Trophoblast cell (in vitro differentiated cells and primary cell): Measurements from ENCODE around the gene RPS21.

ENCODE experiments used
- DNase-seq, 2 donors: peaks; one replicate each; pipeline ENCODE4 v3.0.0-alpha.2; 2016
- H2AFZ ChIP-seq: 2 replicates; pipeline ENCODE4 v1.6.1; 2013; ENCODE audit warnings: low read length, moderate library complexity, mild to moderate bottlenecking; ENCODE audit not compliant: insufficient read depth, poor library complexity
- H2AK5ac ChIP-seq: 2 replicates; pipeline ENCODE4 v1.6.1; 2013; ENCODE audit warnings: mild to moderate bottlenecking, low read length
- H2BK120ac ChIP-seq: 2 replicates; pipeline ENCODE4 v1.6.1; 2013; ENCODE audit warnings: low read length, mild to moderate bottlenecking, moderate library complexity; ENCODE audit not compliant: insufficient read depth, poor library complexity
- H2BK12ac ChIP-seq: 2 replicates; pipeline ENCODE4 v1.6.1; 2013; ENCODE audit warnings: mild to moderate bottlenecking, low read length, moderate library complexity
- H2BK5ac ChIP-seq: 2 replicates; pipeline ENCODE4 v1.6.1; 2013; ENCODE audit warnings: low read length, low read depth, moderate library complexity, mild to moderate bottlenecking; ENCODE audit not compliant: poor library complexity
- H3K14ac ChIP-seq: 2 replicates; pipeline ENCODE4 v1.6.1; 2013; ENCODE audit warnings: mild to moderate bottlenecking, low read length
- H3K18ac ChIP-seq: 2 replicates; pipeline ENCODE4 v1.6.1; 2013; ENCODE audit warnings: mild to moderate bottlenecking, low read length
- H3K23ac ChIP-seq: 2 replicates; pipeline ENCODE4 v1.6.1; 2013; ENCODE audit warnings: low read length
- H3K27ac ChIP-seq: 2 replicates; pipeline ENCODE4 v1.5.1; 2013; ENCODE audit warnings: low read depth, mild to moderate bottlenecking, inconsistent platforms, low read length, moderate library complexity
- H3K27me3 ChIP-seq: 2 replicates; pipeline ENCODE4 v1.6.1; 2013; ENCODE audit warnings: inconsistent platforms, mild to moderate bottlenecking, low read length, moderate library complexity; ENCODE audit not compliant: insufficient read depth
- H3K36me3 ChIP-seq, 2 experiments: 1 replicate in 1 of 2; 2 replicates in 1 of 2; pipeline ENCODE4 v1.6.1; 2013; ENCODE audit warnings: low read length in 2 of 2, mild to moderate bottlenecking in 2 of 2, moderate library complexity in 1 of 2; ENCODE audit not compliant: insufficient read depth in 2 of 2, control insufficient read depth in 1 of 2
- H3K4ac ChIP-seq: 2 replicates; pipeline ENCODE4 v1.6.1; 2013; ENCODE audit warnings: low read depth, mild to moderate bottlenecking, low read length, moderate library complexity
- H3K4me1 ChIP-seq, 2 experiments: 1 replicate in 1 of 2; 2 replicates in 1 of 2; pipeline ENCODE4 v1.6.1; 2013; ENCODE audit warnings: low read length in 2 of 2, mild to moderate bottlenecking in 2 of 2, moderate library complexity in 1 of 2; ENCODE audit not compliant: insufficient read depth in 2 of 2, control insufficient read depth in 1 of 2
- H3K4me2 ChIP-seq: 2 replicates; pipeline ENCODE4 v1.6.1; 2013; ENCODE audit warnings: inconsistent platforms, mild to moderate bottlenecking, low read length, moderate library complexity
- H3K4me3 ChIP-seq: 2 replicates; pipeline ENCODE4 v1.5.1; 2013; ENCODE audit warnings: mild to moderate bottlenecking, low read depth, low read length, inconsistent platforms
- H3K79me1 ChIP-seq: one replicate; pipeline ENCODE4 v1.6.1; 2013; ENCODE audit warnings: low read length
- H3K79me2 ChIP-seq: 2 replicates; pipeline ENCODE4 v1.6.1; 2013; ENCODE audit warnings: low read length, mild to moderate bottlenecking; ENCODE audit not compliant: control insufficient read depth, insufficient read depth, poor library complexity
- H3K9ac ChIP-seq: 2 replicates; pipeline ENCODE4 v1.6.1; 2013; ENCODE audit warnings: mild to moderate bottlenecking, low read length
- H3K9me3 ChIP-seq: 2 replicates; pipeline ENCODE4 v1.6.1; 2013; ENCODE audit warnings: low read depth, mild to moderate bottlenecking, control low read depth, inconsistent platforms, low read length; ENCODE audit not compliant: insufficient read depth
- H4K12ac ChIP-seq: 2 replicates; pipeline ENCODE4 v1.6.1; 2013; ENCODE audit warnings: low read depth, mild to moderate bottlenecking, low read length, moderate library complexity
- H4K8ac ChIP-seq: 2 replicates; pipeline ENCODE4 v1.6.1; 2013; ENCODE audit warnings: low read depth, mild to moderate bottlenecking, low read length, moderate library complexity
- H4K91ac ChIP-seq: one replicate; pipeline ENCODE4 v1.6.1; 2013; ENCODE audit warnings: low read depth, mild to moderate bottlenecking, low read length, moderate library complexity
- WGBS: extraction: QIAGEN DNeasy Blood & Tissue Kit; methylation state at CpG from one replicate; pipeline ENCODE4 v1.1.7; 2013; ENCODE audit warnings: missing lambda C conversion rate; ENCODE audit not compliant: insufficient read length, insufficient coverage; ENCODE audit errors: extremely low coverage; 5-methylcytosine and 5-hydroxymethylcytosine counted together

The RPS21 gene

GRCh38 chr20:62421716-62421990, 34.8 kb downstream of the RPS21 start:
- H3K4me2 ChIP-seq: no peak overlapping the region
- no peak for DNase-seq
- H3K23ac ChIP-seq: no peak overlapping the region
- H3K18ac ChIP-seq: no peak overlapping the region
- peaks cover 4 to 5% of the 10 kb centered on the region in 2 experiments for H3K36me3 ChIP-seq
- H2AFZ ChIP-seq: no peak overlapping the region
- H2BK12ac ChIP-seq: no peak overlapping the region
- no peaks in the 10 kb centered on the region for H3K27me3 ChIP-seq
- H3K4me3 ChIP-seq: peak overlapping the region; percentile 39
- no peak overlapping the region for H4K91ac ChIP-seq
- peaks cover 7% of the 10 kb centered on the region for H3K9me3 ChIP-seq
- H3K27ac ChIP-seq: no peak overlapping the region
- H3K14ac ChIP-seq: no peak overlapping the region
- WGBS: no CpG with 5 or more reads among the region's 6 CpGs
- H3K4ac ChIP-seq: no peak overlapping the region
- no peak overlapping the region for H2BK5ac ChIP-seq
- no peak overlapping the region for H2AK5ac ChIP-seq
- H3K79me1 ChIP-seq: no peaks in the 10 kb centered on the region
- peaks cover 29 to 36% of the 10 kb centered on the region in 2 experiments for H3K4me1 ChIP-seq
- no peak overlapping the region for H3K9ac ChIP-seq
- peaks cover 3% of the 10 kb centered on the region for H3K79me2 ChIP-seq
- no peak overlapping the region for H4K8ac ChIP-seq
- H2BK120ac ChIP-seq: no peak overlapping the region
- H4K12ac ChIP-seq: no peak overlapping the region

GRCh38 chr20:62422636-62423325, 35.9 kb downstream of the RPS21 start:
- Histone ChIP-seq H3K9ac (no peak overlapping the region), H3K4ac (no peak overlapping the region), H3K27me3 (no peaks in the 10 kb centered on the region), H2BK120ac (no peak overlapping the region), H3K79me1 (peaks cover 6% of the 10 kb centered on the region), H4K8ac (no peak overlapping the region), H3K4me2 (no peak overlapping the region), H3K79me2 (peaks cover 7% of the 10 kb centered on the region), H2BK12ac (no peak overlapping the region), H3K9me3 (peaks cover 7% of the 10 kb centered on the region), H3K4me3 (no peak overlapping the region), H3K14ac (no peak overlapping the region), H3K36me3 (peaks cover 4 to 5% of the 10 kb centered on the region in 2 experiments), H2AK5ac (no peak overlapping the region), H4K12ac (no peak overlapping the region), H3K18ac (no peak overlapping the region), H4K91ac (no peak overlapping the region), H2BK5ac (no peak overlapping the region), H3K23ac (no peak overlapping the region), H3K4me1 (peaks cover 36 to 44% of the 10 kb centered on the region in 2 experiments), H2AFZ (no peak overlapping the region), H3K27ac (no peak overlapping the region)
- WGBS: no CpG with 5 or more reads among the region's 20 CpGs
- no peak for DNase-seq

- Histone ChIP-seq H4K8ac (no peak overlapping the region), H3K36me3 (peaks cover 4 to 5% of the 10 kb centered on the region in 2 experiments), H3K4me3 (no peak overlapping the region), H3K4me2 (no peak overlapping the region), H3K9ac (no peak overlapping the region), H3K79me2 (peaks cover 10% of the 10 kb centered on the region), H2AFZ (no peak overlapping the region), H3K27me3 (no peaks in the 10 kb centered on the region), H4K91ac (no peak overlapping the region), H3K23ac (no peak overlapping the region), H2BK12ac (no peak overlapping the region), H4K12ac (no peak overlapping the region), H2BK5ac (no peak overlapping the region), H3K4ac (no peak overlapping the region), H3K79me1 (peaks cover 11% of the 10 kb centered on the region), H3K9me3 (peaks cover 7% of the 10 kb centered on the region), H3K27ac (no peak overlapping the region), H3K4me1 (peaks cover 41 to 49% of the 10 kb centered on the region in 2 experiments), H3K14ac (no peak overlapping the region), H3K18ac (no peak overlapping the region), H2BK120ac (no peak overlapping the region), H2AK5ac (no peak overlapping the region)
- no CpG with 5 or more reads among the region's 10 CpGs for WGBS
- DNase-seq: no peak
Observed at GRCh38 chr20:62423326-62423706, 36.4 kb downstream of the RPS21 start.

DNA sequence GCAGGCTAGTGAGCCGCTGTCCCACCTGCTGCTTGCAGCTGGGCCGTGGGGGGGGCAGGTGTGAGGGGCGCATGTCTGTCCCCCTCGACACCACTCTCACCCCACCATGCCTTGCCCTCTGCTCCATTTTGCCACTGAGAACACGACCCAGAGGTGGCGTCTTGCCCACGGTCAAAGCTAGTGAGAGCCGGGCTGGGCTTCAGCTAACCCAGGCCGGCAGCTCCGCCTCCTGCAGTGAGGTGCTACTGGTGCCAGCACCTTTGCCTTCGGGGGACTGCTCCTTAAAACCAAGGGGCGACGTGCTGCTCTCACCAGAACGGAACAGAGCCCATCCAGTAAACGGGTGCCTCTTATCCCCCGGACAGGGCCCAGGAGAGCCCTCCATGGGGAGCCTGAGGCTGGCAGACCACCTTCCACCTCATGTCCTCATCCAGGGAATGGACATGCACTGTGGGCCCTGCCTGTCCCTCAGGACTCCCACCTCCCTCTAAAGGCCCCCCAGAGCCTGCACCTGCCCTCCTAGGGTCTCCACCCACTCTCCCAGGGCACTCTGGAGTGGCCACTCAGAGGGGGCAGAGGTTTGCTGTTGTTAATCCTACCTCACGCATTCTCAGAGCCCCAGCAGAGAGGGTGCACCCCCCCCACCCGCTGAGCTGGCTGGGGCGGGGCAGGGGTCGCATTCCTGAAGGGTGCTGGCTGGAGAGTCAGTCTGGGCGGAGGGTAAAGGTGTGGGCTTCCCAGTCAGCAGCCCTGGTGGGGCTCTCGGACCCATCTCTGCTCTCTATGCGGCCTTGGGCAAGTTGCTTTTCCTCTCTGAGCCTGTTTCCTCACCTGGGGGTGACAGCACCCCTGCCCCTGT, 37.6 kb downstream of the RPS21 start:
- Histone ChIP-seq H4K8ac (no peak overlapping the region), H2BK120ac (no peak overlapping the region), H4K91ac (peak overlapping the region; percentile 18), H3K4me2 (no peak overlapping the region), H3K4me1 (peaks cover 48 to 57% of the 10 kb centered on the region in 2 experiments), H2AK5ac (no peak overlapping the region), H4K12ac (no peak overlapping the region), H3K18ac (peak overlapping the region; percentile 12), H3K79me2 (peaks cover 13% of the 10 kb centered on the region), H3K9me3 (peaks cover 9% of the 10 kb centered on the region), H2BK12ac (no peak overlapping the region), H2BK5ac (no peak overlapping the region), H3K27ac (no peak overlapping the region), H3K9ac (no peak overlapping the region), H3K14ac (no peak overlapping the region), H3K4me3 (no peak overlapping the region), H3K4ac (no peak overlapping the region), H3K27me3 (no peaks in the 10 kb centered on the region), H3K23ac (no peak overlapping the region), H2AFZ (no peak overlapping the region), H3K36me3 (peaks cover 1 to 4% of the 10 kb centered on the region in 2 experiments), H3K79me1 (peaks cover 19% of the 10 kb centered on the region)
- no CpG with 5 or more reads among the region's 23 CpGs for WGBS
- no peak for DNase-seq
